H9 (cell line): ENCODE measurements around the gene C11orf86. TPM values are rescaled to one million over a fixed set of nuclear protein-coding genes. Genes with fewer than 3 reads are reported as not detected.

ENCODE experiments used
- DNase-seq: peaks from one replicate; pipeline ENCODE4 v3.0.0-alpha.2; 2017
- H2AFZ ChIP-seq: one replicate; pipeline ENCODE4 v1.6.1; 2013; ENCODE audit warnings: mild to moderate bottlenecking, low read length, control low read depth, moderate library complexity
- H2AK5ac ChIP-seq: 2 replicates; pipeline ENCODE4 v1.6.1; 2013; ENCODE audit warnings: low read length, control low read depth, mixed read lengths; ENCODE audit not compliant: insufficient read length
- H2BK120ac ChIP-seq: one replicate; pipeline ENCODE4 v1.6.1; 2013; ENCODE audit warnings: low read depth, mild to moderate bottlenecking, low read length, control low read depth, inconsistent platforms; ENCODE audit not compliant: poor library complexity, severe bottlenecking
- H2BK12ac ChIP-seq: 2 replicates; pipeline ENCODE4 v1.6.1; 2013; ENCODE audit warnings: low read length, control low read depth, mixed read lengths, low read depth; ENCODE audit not compliant: insufficient read length
- H2BK15ac ChIP-seq: 2 replicates; pipeline ENCODE4 v1.6.1; 2013; ENCODE audit warnings: low read depth, low read length, control low read depth
- H2BK20ac ChIP-seq: one replicate; pipeline ENCODE4 v1.6.1; 2013; ENCODE audit warnings: low read depth, mild to moderate bottlenecking, low read length, control low read depth, inconsistent platforms; ENCODE audit not compliant: poor library complexity, severe bottlenecking
- H2BK5ac ChIP-seq: 2 replicates; pipeline ENCODE4 v1.6.1; 2013; ENCODE audit warnings: low read length, control low read depth, mixed read lengths; ENCODE audit not compliant: insufficient read length
- H3K14ac ChIP-seq: 2 replicates; pipeline ENCODE4 v1.6.1; 2013; ENCODE audit warnings: low read length, control low read depth; ENCODE audit not compliant: insufficient read depth
- H3K18ac ChIP-seq: 2 replicates; pipeline ENCODE4 v1.6.1; 2013; ENCODE audit warnings: low read depth, mild to moderate bottlenecking, mixed read lengths, low read length, control low read depth; ENCODE audit not compliant: insufficient read length
- H3K23ac ChIP-seq: 2 replicates; pipeline ENCODE4 v1.6.1; 2013; ENCODE audit warnings: low read length, control low read depth, mixed read lengths, low read depth; ENCODE audit not compliant: insufficient read length
- H3K23me2 ChIP-seq: 2 replicates; pipeline ENCODE4 v1.6.1; 2013; ENCODE audit warnings: low read depth, mild to moderate bottlenecking, mixed read lengths, low read length, control low read depth; ENCODE audit not compliant: insufficient read length, poor library complexity, severe bottlenecking
- H3K27ac ChIP-seq: 2 replicates; pipeline ENCODE4 v1.5.1; 2013; ENCODE audit warnings: low read length, control low read depth, mixed read lengths, low read depth; ENCODE audit not compliant: insufficient read length
- H3K27me3 ChIP-seq: 2 replicates; pipeline ENCODE4 v1.6.1; 2013; ENCODE audit warnings: low read length, control low read depth, inconsistent platforms; ENCODE audit not compliant: insufficient read depth
- H3K4ac ChIP-seq: 2 replicates; pipeline ENCODE4 v1.6.1; 2013; ENCODE audit warnings: low read depth, mild to moderate bottlenecking, control low read depth, inconsistent platforms, low read length, moderate library complexity
- H3K4me1 ChIP-seq: 2 replicates; pipeline ENCODE4 v1.6.1; 2013; ENCODE audit warnings: low read length, control low read depth, inconsistent platforms; ENCODE audit not compliant: insufficient read depth
- H3K4me2 ChIP-seq: 2 replicates; pipeline ENCODE4 v1.6.1; 2013; ENCODE audit warnings: low read length, control low read depth, mixed read lengths; ENCODE audit not compliant: insufficient read length, insufficient read depth
- H3K56ac ChIP-seq: 2 replicates; pipeline ENCODE4 v1.6.1; 2013; ENCODE audit warnings: low read depth, mild to moderate bottlenecking, mixed read lengths, low read length, control low read depth; ENCODE audit not compliant: insufficient read length
- H3K79me1 ChIP-seq: 2 replicates; pipeline ENCODE4 v1.6.1; 2013; ENCODE audit warnings: low read depth, mild to moderate bottlenecking, moderate library complexity, low read length, control low read depth, inconsistent platforms; ENCODE audit not compliant: insufficient read depth, poor library complexity, severe bottlenecking
- H3K79me2 ChIP-seq: 2 replicates; pipeline ENCODE4 v1.6.1; 2013; ENCODE audit warnings: low read length, control low read depth, inconsistent platforms; ENCODE audit not compliant: insufficient read depth
- H3K9ac ChIP-seq: 2 replicates; pipeline ENCODE4 v1.6.1; 2013; ENCODE audit warnings: low read length, control low read depth, mixed read lengths; ENCODE audit not compliant: insufficient read length; ENCODE audit errors: extremely low read depth
- H3K9me3 ChIP-seq: one replicate; pipeline ENCODE4 v1.6.1; 2013; ENCODE audit warnings: low read depth, low read length, inconsistent platforms; ENCODE audit not compliant: control insufficient read depth
- H3T11ph ChIP-seq: one replicate; pipeline ENCODE4 v1.6.1; 2013; ENCODE audit warnings: mild to moderate bottlenecking, low read length, control low read depth, inconsistent platforms
- H4K20me1 ChIP-seq: one replicate; pipeline ENCODE4 v1.6.1; 2013; ENCODE audit not compliant: control insufficient read depth, insufficient read length, insufficient read depth
- H4K5ac ChIP-seq: 2 replicates; pipeline ENCODE4 v1.6.1; 2013; ENCODE audit warnings: low read depth, mild to moderate bottlenecking, mixed read lengths, low read length, control low read depth; ENCODE audit not compliant: insufficient read length
- H4K8ac ChIP-seq: replicated peaks from 2 replicates; pipeline ENCODE4 v1.6.1; 2013; ENCODE audit warnings: low read length, control low read depth, mixed read lengths, low read depth; ENCODE audit not compliant: insufficient read length
- H4K91ac ChIP-seq: 2 replicates; pipeline ENCODE4 v1.6.1; 2013; ENCODE audit warnings: low read depth, mild to moderate bottlenecking, moderate library complexity, mixed read lengths, low read length, control low read depth; ENCODE audit not compliant: insufficient read length
- H3K27ac Mint-ChIP-seq, 3 experiments: 2 replicates in 2 of 3; 3 replicates in 1 of 3; pipeline ENCODE4 v1.8.0; 2020 to 2021; ENCODE audit warnings: mixed read lengths in 3 of 3, mild to moderate bottlenecking in 1 of 3, moderate library complexity in 1 of 3
- H3K27me3 Mint-ChIP-seq: 2 replicates; pipeline ENCODE4 v1.8.0; 2021; ENCODE audit warnings: low read depth, mild to moderate bottlenecking, moderate library complexity, mixed read lengths
- H3K36me3 Mint-ChIP-seq, 3 experiments: 2 replicates in 2 of 3; 3 replicates in 1 of 3; pipeline ENCODE4 v1.8.0; 2020 to 2021; ENCODE audit warnings: low read depth in 3 of 3, mixed read lengths in 3 of 3; ENCODE audit not compliant: insufficient read depth in 1 of 3
- H3K4me1 Mint-ChIP-seq, 2 experiments: 2 replicates each; pipeline ENCODE4 v1.8.0; 2020; ENCODE audit warnings: mixed read lengths in 2 of 2
- H3K4me3 Mint-ChIP-seq, 2 experiments: 2 replicates in 1 of 2; 3 replicates in 1 of 2; pipeline ENCODE4 v1.8.0; 2020 to 2021; ENCODE audit warnings: mild to moderate bottlenecking in 2 of 2, mixed read lengths in 2 of 2, moderate library complexity in 1 of 2
- H3K9me3 Mint-ChIP-seq, 2 experiments: 2 replicates in 1 of 2; 3 replicates in 1 of 2; pipeline ENCODE4 v1.8.0; 2020; ENCODE audit warnings: mild to moderate bottlenecking in 2 of 2, mixed read lengths in 2 of 2, moderate library complexity in 1 of 2
- CTCF ChIP-seq: fragments of 200-600 bp; sonication (generic); conservative IDR thresholded peaks from 3 replicates; pipeline ENCODE4 v1.8.0; 2021; ENCODE audit warnings: antibody characterized with exemption, mild to moderate bottlenecking
- WGBS: extraction: QIAGEN DNeasy Blood & Tissue Kit; methylation state at CpG from one replicate; pipeline ENCODE4 v1.1.7; 2013; ENCODE audit warnings: missing lambda C conversion rate, low lambda C conversion rate, mixed read lengths; ENCODE audit not compliant: insufficient read length; ENCODE audit errors: extremely low coverage; 5-methylcytosine and 5-hydroxymethylcytosine counted together
- total RNA-seq: library from RNA; stranded (reverse); gene quantifications from 2 replicates; pipeline ENCODE4 v1.2.1, GENCODE V29; 2021

C11orf86 gene
- total RNA-seq, 1 experiment from 2014 or later, result not detected

GRCh38 chr11:66964495-66964894 is 10.6 kb upstream of the C11orf86 start:
- no peak overlapping the region for H4K5ac ChIP-seq

More at GRCh38 chr11:66964495-66964894, 10.6 kb upstream of the C11orf86 start:
- Histone ChIP-seq H2BK5ac (no peak overlapping the region), H4K20me1 (no peaks in the 10 kb centered on the region), H3K56ac (no peak overlapping the region), H2BK15ac (no peak overlapping the region), H2AFZ (no peak overlapping the region), H2BK12ac (no peak overlapping the region), H4K91ac (no peak overlapping the region), H3K27me3 (no peaks in the 10 kb centered on the region), H3K9me3 (no peaks in the 10 kb centered on the region), H4K8ac (no peak overlapping the region), H3K4me1 (no peaks in the 10 kb centered on the region), H2BK20ac (no peak overlapping the region), H3K4me2 (no peak overlapping the region), H3K4ac (no peak overlapping the region; the same call in 1 of the 2 replicates), H3K23ac (no peak overlapping the region), H3K9ac (no peak overlapping the region), H3K14ac (no peak overlapping the region), H3K27ac (no peak overlapping the region), H3T11ph (no peak overlapping the region), H2AK5ac (no peak overlapping the region), H3K18ac (no peak overlapping the region), H3K23me2 (no peaks in the 10 kb centered on the region), H3K79me2 (no peaks in the 10 kb centered on the region), H2BK120ac (no peak overlapping the region), H3K79me1 (no peaks in the 10 kb centered on the region)
- Mint-ChIP-seq H3K27ac (no peak overlapping the region), H3K27me3 (peaks cover 8% of the 10 kb centered on the region), H3K9me3 (no peaks in the 10 kb centered on the region), H3K4me1 (peaks cover 2 to 5% of the 10 kb centered on the region in 2 experiments), H3K4me3 (no peak overlapping the region; a peak in 1 of 5 replicates), H3K36me3 (no peaks in the 10 kb centered on the region)
- WGBS, result no CpG with 5 or more reads among the region's 3 CpGs
- DNase-seq, result no peak
- TF ChIP-seq CTCF, result no peak
